HG03575 (cell line): ENCODE measurements around the gene UBE3B.

Experiments
- ATAC-seq: cut with Tn5 transposase; IDR thresholded peaks from one replicate; pipeline ENCODE4 v1.9.1; 2021; ENCODE audit not compliant: unreplicated experiment, insufficient number of reproducible peaks, low FRiP score; ENCODE audit errors: extremely low read depth

The UBE3B gene

GRCh38 chr12:109517619-109518018 is 40.2 kb downstream of the UBE3B start:
- no peak for ATAC-seq

GRCh38 chr12:109518820-109519665 is 41.6 kb downstream of the UBE3B start:
- no peak for ATAC-seq

- ATAC-seq = no peak
Observed at GRCh38 chr12:109519787-109520186, 42.4 kb downstream of the UBE3B start.

- ATAC-seq = no peak
Observed at GRCh38 chr12:109521831-109522230, 44.4 kb downstream of the UBE3B start.

GRCh38 chr12:109523071-109523470 is 45.6 kb downstream of the UBE3B start:
- ATAC-seq = no peak

GRCh38 chr12:109523504-109523903 is 46.1 kb downstream of the UBE3B start:
- ATAC-seq = no peak

GRCh38 chr12:109524466-109525278 is 47.2 kb downstream of the UBE3B start:
- no peak for ATAC-seq

GRCh38 chr12:109525279-109525585 is 47.8 kb downstream of the UBE3B start:
- ATAC-seq = no peak

- ATAC-seq = no peak
Observed at GRCh38 chr12:109527489-109528123, 50.2 kb downstream of the UBE3B start.

GRCh38 chr12:109529691-109530640 is 52.5 kb downstream of the UBE3B start:
- no peak for ATAC-seq

- no peak for ATAC-seq
Observed at GRCh38 chr12:109531411-109531810, 54.0 kb downstream of the UBE3B start.

GRCh38 chr12:109532721-109533486 is 55.5 kb downstream of the UBE3B start:
- ATAC-seq = no peak

- ATAC-seq = no peak
Observed at GRCh38 chr12:109533487-109533740, 56.0 kb downstream of the UBE3B start.

- no peak for ATAC-seq
Observed at GRCh38 chr12:109534456-109534855, 57.0 kb downstream of the UBE3B start.

- no peak for ATAC-seq
Observed at GRCh38 chr12:109535231-109535862, 57.9 kb downstream of the UBE3B start.

GRCh38 chr12:109535863-109536250 is 58.4 kb downstream of the UBE3B start:
- ATAC-seq = no peak

- no peak for ATAC-seq
Observed at GRCh38 chr12:109537136-109537535, 59.7 kb downstream of the UBE3B start.
